HG02588 (cell line): ENCODE data around the gene SPRR3.
"Not testable (repeated sequence)": the region's sequence is repeated elsewhere in the genome, so short reads cannot be mapped to it uniquely, and the experiment has no call there.

Experiments
- ATAC-seq: cut with Tn5 transposase; IDR thresholded peaks from one replicate; pipeline ENCODE4 v1.9.1; 2021; ENCODE audit warnings: mild to moderate bottlenecking, moderate library complexity; ENCODE audit not compliant: unreplicated experiment

SPRR3 gene

DNA sequence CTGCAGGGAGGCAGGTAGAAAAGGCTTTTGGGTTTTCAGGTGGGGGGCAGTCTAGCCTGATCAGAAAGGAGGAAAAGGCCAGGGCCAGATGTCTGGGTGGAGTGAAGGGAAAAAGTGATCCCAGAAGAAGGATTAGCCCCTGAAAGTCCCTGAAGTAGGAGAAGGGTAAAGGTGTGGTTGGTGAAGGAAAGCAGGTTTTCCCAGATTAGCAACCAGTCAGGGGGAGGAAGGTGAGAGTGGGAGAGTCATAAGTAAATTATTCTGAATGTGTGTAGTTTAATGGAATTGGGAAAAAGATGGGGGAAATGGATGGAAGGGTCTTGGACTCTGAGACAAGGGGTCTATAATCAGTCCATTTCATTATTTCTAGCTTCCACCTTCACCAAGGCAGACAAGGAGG lies 18.3 kb upstream of the SPRR3 start:
- ATAC-seq: no peak

- ATAC-seq: no peak
Observed at GRCh38 chr1:152983743-152984142, 17.8 kb upstream of the SPRR3 start, which contains the start of gene SPRR1A. SPRR1A (plus strand) TSS chr1:152984081; CDS start chr1:152985231, 1,150 bp downstream.

GRCh38 chr1:152986578-152986977 lies 15.0 kb upstream of the SPRR3 start:
- no peak for ATAC-seq

- no peak for ATAC-seq
Observed at GRCh38 chr1:152993186-152993585, 8.4 kb upstream of the SPRR3 start.

DNA sequence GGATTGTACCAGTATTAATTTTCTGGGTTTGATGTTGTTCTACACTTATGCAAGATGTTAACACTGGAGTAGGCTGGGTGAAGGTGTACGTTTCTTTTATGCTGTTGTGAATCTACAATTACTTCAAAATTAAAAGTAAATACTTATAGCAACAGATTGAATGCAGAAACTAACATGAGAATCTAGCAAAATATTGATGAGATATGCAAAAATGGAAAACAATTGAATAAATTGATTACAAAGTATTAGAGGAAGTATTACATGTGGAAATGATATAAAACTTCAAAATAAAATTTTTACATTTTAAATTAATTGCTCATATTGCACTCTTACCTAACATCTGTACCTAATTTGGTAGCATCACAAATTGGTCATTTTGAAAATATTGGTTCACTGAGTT lies 5.7 kb upstream of the SPRR3 start:
- no peak for ATAC-seq

- no peak for ATAC-seq
Observed at GRCh38 chr1:152996633-152997400, 4.7 kb upstream of the SPRR3 start.

DNA sequence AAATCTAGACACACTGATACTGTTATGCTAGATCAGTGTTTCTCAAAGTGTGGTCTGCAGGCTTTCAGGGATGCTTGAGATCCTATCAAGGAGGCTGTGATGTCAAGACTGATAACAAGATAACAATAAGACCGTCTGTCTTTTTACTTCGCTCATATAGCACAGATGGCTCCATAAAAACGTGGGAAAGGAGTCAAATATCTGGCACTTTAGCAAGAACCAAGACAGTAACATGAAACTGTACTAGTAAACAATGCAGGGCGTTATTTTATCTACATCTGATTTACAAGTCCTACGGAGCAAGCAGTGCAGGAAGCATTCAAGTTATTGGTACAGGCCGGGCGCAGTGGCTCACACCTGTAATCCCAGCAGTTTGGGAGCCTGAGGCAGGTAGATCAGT lies 3.6 kb upstream of the SPRR3 start:
- no peak for ATAC-seq

- no peak for ATAC-seq
Observed at GRCh38 chr1:152998476-152998875, 3.1 kb upstream of the SPRR3 start.

- no peak for ATAC-seq
Observed at GRCh38 chr1:152999818-153000217, 1.7 kb upstream of the SPRR3 start.

- ATAC-seq: no peak
Observed at GRCh38 chr1:153000294-153000693, 1.3 kb upstream of the SPRR3 start.

DNA sequence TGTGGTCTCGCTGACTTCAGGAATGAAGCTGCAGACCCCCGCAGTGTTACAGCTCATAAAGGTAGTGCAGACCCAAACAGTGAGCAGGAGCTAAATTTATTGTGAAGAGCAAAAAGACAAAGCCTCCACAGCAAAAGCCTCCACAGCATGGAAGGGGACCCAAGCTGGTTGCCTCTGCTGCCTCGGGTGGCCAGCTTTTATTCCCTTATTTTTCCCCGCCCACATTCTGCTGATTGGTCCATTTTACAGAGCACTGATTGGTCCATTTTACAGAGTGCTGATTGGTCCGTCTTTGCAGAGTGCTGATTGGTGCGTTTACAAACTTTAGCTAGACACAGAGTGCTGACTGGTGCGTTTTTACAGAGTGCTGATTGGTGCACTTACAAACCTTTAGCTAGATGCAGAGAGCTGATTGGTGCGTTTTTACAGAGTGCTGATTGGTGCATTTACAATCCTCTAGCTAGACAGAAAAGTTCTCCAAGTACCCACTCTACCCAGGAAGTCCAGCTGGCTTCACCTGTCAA lies 9.7 kb downstream of the SPRR3 start:
- ATAC-seq: not testable (repeated sequence)

GRCh38 chr1:153021829-153022228 lies 20.3 kb downstream of the SPRR3 start:
- not testable (repeated sequence) for ATAC-seq

GRCh38 chr1:153022340-153022739 lies 20.8 kb downstream of the SPRR3 start:
- not testable (repeated sequence) for ATAC-seq

- no peak for ATAC-seq
Observed at GRCh38 chr1:153023109-153023508, 21.6 kb downstream of the SPRR3 start.

GRCh38 chr1:153024413-153024812 lies 22.9 kb downstream of the SPRR3 start:
- ATAC-seq: no peak

DNA sequence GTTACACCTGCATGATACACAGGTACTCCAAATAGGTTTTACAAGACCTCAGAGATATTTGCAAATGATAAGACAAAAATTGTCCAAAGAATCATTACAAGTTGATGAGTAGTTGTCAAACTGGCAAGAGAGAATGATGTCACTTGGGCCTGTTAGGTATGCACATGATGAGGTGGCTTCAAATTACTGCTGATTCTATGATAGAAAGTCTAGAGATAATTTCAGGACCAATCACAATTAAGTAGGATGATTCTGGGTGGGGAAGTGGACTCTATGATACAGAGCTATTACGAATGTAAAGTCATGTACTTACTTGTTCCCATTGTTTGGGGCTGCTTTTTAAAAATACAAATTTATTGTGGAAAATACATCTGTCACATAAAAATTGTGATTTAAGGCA lies 24.2 kb downstream of the SPRR3 start:
- ATAC-seq: no peak

- no peak for ATAC-seq
Observed at GRCh38 chr1:153028766-153029165, 27.2 kb downstream of the SPRR3 start.

- no peak for ATAC-seq
Observed at GRCh38 chr1:153030895-153031294, 29.3 kb downstream of the SPRR3 start, which contains the start of gene SPRR1B. SPRR1B (plus strand) TSS chr1:153031203; CDS start chr1:153032346, 1,143 bp downstream.

- no peak for ATAC-seq
Observed at GRCh38 chr1:153032073-153032472, 30.5 kb downstream of the SPRR3 start.

DNA sequence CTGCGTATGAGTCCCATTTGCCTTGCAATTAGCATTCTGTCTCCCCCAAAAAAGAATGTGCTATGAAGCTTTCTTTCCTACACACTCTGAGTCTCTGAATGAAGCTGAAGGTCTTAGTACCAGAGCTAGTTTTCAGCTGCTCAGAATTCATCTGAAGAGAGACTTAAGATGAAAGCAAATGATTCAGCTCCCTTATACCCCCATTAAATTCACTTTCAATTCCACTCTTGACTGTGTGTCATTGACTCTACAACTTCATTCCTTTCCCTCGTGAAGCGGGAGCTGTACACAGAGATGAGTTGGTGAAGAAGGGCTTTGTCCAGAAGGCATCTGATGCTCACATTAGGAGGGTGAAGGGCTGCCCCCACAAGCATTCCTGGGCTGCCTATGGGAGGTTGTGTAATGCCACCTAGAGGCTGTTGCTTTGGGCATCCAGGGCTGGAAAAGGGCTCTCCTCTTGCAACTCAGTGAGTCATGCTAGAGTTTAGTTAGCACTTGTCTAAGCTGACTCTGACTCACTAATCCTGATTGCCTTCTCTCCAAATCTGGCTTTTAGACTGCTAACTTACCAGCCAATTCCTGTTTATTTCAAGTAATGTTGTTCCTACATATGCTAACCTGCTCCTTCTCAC lies 31.2 kb downstream of the SPRR3 start:
- no peak for ATAC-seq

GRCh38 chr1:153035211-153035610 lies 33.7 kb downstream of the SPRR3 start:
- no peak for ATAC-seq
